NOMO-1 (cell line): Measurements from ENCODE around the gene RPRML.

Experiments
- DNase-seq, 2 experiments: peaks; one replicate each; lab custom pipeline; 2025; ENCODE audit not compliant: unreplicated experiment in 2 of 2; lab: John Stamatoyannopoulos, UW

The RPRML gene

DNA sequence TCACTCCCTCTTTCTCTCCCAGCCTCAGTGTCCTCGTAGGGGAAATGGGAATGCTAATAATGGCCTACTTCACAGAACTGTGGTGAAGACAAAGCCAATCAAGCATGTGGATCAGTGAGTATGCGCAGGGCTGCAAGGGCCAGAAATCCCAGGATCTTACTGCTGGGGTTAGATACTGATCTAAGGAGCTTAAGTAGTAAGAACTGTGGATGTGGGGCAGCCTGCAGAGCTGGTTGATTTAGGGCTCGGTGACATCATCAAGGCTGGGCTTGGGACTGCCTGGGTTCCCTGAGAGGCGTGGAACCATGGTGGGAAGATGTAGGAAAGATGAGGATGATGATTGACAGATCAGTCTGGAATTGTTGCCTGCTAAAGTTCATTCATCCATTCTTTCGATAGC, 30.5 kb downstream of the RPRML start:
- DNase-seq = no peak

DNA sequence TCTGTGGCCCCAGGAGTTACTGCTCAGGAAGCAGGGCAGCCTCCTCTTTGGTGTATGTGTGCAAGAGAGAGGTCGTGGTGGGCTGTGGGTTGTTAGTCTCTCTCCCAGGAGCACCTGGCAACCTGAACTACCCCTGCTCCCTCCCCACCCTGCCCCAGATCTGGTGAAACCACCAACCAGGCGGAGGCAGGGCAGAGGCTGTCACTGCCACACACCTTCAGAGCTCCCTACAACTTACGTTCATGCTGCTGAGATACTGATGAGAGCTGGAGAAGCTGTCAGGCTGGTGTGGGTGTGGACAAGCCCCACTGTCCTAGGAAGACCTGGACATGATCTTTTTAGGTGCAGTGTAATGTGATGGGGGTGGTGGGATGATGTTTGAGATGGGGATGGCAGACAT, 31.8 kb downstream of the RPRML start:
- no peak for DNase-seq

DNA sequence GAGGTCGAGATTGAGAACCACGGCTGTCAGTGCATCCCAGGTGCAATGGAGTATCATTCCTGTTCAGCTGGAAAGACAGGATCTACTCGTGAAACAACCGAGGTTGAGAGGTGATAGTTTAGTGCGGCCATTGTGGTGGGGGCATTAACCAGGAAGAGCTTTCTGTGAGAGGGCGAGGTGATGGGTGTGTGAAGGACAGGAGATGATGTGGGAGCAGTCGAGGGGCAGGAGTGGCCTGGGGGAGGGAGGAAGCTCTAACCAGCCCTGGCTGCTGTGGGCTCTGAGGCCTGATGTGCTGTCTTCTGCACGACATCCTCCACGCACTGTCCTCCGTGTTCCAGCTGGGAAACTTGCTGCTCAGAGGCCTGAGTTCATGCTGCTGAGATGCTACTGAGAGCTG, 34.1 kb downstream of the RPRML start:
- no peak for DNase-seq

DNA sequence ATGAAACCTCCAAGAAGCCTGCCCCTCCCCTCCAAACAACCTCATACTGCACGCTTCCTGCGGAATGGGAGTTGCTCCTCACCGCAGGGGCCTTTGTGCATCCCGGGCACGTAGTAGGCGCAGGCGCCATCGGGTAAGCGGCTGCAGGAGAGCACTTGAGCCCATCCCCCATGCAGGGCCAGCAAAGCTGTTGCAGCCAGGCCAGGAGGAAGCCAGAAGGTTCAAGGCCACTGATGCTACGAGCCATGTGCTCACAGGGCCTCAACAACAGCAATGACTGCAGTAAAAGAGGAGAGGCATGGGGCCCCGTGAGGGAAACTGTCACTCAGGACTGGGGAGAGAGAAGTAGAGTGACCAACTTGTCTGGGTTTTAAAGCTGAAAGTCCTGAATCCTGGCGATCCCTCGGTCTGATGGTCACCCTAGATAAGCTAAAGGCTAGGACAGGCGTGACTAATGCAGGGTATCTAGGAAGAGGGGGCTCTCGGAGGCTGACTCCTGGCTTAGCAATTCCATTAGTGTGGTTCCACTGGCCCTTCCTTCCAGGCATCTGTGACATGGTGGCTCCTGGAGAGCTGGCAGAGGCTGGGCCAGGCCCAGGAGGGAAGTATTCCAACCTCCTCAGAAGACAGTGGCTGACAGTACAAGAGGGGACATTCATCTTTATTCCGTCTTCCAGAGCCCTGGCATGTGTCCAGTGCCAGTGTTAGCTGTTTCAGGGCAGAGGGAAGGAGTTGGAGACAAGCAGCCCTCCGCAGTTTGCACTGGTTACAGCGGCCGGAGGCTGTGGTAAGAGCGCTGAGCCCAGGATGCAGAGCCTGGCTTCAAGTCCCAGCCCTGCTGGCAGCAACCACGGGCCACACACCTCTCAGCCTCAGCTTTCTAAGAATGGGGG, 35.3 kb downstream of the RPRML start:
- DNase-seq = no peak

DNA sequence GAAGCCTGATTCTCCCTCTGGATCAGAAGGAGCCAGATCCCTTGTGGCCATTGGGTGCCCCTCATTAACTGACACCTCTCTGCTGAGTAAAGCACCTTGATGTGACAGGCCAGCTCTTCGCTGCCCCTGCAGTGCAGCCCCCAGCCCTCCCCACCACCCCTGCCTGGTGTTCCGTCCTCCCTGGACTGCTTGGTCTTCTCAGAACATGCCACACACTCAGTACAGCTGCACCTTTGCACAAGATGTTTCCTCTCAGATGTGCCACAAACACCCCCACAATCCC, 35.9 kb downstream of the RPRML start:
- DNase-seq = no peak

DNA sequence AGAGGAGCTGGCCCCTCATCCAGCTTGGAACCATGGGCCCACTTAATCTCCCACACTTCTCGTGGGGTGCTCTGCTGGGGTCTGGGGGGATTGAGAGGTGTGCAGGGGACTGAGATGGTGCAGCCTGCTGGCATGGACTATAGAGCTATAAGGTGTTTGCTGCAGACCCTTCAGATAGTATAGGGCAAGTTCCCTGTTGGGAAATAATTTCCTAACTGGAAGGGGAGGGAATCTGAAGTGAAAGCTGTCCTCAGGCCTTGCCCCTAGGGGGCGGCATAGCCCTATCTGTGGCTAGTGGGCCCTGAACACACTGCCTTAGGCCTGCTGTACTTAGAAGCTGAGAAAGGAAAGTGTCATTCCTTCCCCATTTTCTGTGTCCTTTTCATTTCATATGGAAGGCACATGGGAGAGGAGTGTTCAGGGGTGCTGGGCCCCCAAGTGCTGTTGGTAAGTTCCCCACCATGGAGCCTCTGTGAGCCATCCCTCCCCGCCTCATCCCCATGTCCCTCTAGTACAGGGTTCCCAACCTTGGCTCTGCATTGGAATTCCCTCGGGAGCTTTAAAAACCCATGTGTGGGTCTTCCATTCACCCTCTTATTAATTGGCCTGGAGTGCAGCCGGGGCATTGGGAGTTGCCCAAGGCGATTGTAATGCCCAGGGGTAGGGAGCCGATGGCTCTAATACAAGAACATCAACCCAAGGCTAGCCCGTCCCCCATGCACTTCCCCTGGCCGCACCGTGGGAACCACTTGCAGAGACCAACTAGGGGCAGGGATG, 36.4 kb downstream of the RPRML start:
- peak; percentile 12 to 41 for DNase-seq

DNA sequence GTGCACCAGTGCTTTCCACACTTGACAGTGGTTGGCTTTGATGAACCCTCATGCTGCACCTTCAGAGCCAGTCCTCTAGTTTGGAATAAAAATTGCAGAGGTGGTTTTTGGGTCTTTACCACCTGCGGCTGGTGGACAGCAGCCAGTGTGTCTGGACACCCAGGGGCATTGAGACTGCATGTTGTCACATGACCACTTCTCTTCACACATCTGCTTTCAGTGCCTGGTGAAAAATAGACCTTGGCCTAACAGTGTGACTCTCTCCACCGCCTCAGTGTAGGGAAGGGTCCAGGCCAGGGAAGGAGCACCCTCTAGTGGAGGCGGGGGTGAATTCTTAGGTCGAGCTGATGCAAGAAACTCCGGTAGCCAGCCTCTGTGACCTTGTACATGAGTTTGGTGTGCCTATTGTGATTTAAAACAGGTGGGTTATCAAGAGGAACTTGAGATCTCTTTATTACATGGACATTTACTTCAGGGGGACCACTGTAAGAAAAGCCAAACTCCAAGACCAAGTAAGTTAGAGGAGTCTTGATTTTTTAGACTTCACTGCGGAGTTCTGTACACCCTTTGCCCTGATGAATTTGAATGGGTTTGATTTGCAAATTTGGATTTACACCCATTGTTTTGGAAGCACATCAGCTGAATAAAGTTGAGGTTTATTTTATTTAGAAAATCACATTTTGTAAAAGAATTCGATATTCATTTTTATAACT, 38.2 kb downstream of the RPRML start:
- DNase-seq = peak; percentile 60 to 73

DNA sequence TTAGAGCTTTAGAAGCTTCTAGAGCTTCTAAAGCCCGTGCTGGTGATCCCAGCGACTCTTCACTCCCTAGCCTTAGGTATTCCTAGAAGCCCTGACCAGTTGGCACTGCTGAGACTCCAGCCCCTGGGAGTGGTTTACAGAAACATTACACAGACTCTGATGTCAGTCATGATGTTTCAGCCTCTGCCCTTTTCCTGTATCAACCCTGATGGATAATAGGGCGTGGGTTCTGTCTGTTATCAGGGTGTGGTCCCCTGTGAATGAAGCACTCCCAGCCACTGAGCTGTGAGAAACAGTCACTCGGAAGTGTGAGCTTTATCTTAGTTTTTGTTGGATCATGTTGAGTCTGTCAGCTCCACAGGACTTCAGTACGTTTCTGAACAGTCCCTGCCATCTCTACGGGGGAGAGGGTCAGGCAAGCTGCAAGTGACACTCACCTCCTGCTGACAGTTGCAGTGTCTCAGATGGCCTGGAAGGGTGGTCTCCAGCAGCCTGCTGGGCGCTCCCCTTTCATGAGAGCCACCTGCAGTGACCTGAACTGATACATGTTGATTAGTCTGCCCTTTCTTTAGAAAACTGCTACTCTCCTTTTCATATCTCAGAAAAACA, 43.3 kb downstream of the RPRML start:
- DNase-seq = no peak

DNA sequence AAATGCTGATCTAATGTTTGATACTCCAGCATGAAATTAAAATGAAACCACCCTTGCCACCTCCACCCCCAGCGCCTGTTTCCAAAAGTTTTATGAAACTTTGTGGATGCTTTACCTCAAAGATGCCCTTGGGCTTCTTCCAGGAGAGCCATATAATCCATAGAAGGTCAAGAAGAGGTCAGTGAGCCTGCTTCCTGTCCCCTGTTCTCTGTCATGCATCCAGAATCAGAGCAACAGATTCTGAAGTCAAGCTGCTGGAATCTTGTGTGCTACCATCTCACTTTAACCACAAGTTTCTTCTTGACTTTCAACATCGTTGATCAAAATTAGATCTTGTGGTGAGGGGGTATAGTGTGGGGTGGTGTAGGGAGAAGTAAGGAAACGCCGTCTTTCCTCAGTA, 47.5 kb downstream of the RPRML start:
- DNase-seq = no peak

DNA sequence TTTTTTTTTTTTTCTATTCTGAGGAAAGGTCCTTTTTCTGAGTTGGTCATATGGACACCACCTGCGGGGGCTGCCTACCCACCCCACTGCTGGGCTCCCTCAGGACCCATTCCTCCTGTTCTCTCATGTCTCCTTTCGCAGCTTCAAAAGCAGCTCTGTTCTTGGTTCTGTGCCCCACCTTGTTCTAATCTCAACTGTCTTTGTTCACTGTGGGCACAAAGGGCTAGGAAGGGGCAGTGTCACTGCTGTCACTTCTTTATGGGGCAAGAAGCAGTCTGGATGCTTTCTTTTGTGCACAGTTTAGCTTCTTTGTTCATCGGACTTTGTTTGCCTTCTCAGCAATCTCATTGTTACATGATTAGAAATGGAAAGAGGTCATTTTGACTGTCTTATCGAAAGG, 49.0 kb downstream of the RPRML start:
- DNase-seq = no peak

DNA sequence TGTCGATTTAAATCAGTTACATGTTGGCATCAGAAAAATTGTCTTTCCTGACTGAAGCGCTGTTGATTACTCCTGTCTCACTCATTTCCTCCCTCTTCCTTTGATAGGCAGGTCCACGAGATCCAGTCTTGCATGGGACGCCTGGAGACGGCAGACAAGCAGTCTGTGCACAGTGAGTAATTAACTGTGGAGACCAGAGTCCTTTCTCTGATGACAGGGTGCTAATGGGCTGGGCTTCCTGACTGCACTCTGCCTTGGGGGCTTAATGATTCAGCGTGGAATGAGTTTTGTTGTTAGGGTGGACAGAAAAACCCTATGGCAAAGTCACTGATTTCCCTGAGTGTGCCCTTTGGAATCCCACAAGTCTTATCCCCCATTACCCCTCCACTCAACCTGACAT, 49.6 kb downstream of the RPRML start:
- DNase-seq = no peak

DNA sequence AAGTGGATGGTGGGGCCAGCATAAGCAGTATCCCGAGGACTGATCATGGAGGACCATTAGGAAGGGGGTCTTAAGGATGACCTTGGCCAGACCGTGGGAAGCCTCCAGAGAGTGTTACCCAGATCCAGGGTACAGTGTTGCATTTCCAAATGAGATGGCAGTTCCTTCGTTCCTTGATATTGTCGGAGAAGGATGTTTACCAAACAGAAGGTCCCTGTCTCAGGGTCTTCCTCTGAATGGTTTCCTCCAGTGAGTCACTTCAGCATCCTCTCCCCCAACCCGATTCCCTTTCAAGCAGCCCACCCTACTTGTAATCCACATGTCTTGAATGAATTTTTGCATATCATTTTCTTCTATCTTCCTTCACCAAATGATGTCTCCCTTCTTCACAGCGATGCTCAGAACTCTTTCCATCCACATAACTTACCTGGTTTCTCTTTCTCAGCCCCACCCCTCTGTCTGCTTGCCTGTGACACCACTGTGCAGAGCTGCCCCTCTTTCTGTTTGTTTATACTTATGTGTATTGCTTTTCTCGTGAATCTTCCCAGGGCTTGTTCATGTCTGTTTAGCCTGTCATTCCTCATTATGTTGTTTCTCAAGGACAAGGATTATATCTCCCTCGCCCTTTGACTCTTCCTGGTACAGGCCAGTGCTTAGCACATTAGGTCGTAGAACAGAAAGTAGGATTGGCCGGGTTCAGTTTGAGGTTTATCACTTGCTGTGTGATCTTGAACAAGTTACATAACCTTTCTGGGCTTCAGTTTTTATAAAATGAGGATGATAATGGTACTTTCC, 50.4 kb downstream of the RPRML start:
- DNase-seq = no peak
